ENCODE results near the gene EPM2AIP1. TPM values are rescaled to one million over a fixed set of nuclear protein-coding genes. Genes with fewer than 3 reads are reported as not detected.

Gene EPM2AIP1
- total and polyA plus RNA-seq, 9 of the 15 experiments (the other 6 are each of a cell fraction or from before 2014, with no cell fraction given): 6.7 to 44.8 (median 25.2) TPM

DNA sequence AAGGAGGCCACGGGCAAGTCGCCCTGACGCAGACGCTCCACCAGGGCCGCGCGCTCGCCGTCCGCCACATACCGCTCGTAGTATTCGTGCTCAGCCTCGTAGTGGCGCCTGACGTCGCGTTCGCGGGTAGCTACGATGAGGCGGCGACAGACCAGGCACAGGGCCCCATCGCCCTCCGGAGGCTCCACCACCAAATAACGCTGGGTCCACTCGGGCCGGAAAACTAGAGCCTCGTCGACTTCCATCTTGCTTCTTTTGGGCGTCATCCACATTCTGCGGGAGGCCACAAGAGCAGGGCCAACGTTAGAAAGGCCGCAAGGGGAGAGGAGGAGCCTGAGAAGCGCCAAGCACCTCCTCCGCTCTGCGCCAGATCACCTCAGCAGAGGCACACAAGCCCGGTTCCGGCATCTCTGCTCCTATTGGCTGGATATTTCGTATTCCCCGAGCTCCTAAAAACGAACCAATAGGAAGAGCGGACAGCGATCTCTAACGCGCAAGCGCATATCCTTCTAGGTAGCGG, at the start of gene EPM2AIP1 (continued):
- TF ChIP-seq FOS (IDR thresholded peaks at IDR 0.05; ENCODE audit: extremely low read depth, insufficient read length) (no peak), RFX1 (IDR thresholded peaks at IDR 0.05) (no peak), YBX1 (IDR thresholded peaks at IDR 0.05) (no peak), HMBOX1 (IDR thresholded peaks at IDR 0.05) (no peak), ZNF143 (CRISPR knock-in tag; IDR thresholded peaks at IDR 0.05) (no peak), MCM7 (IDR thresholded peaks at IDR 0.05) (no peak), EZH2 (IDR thresholded peaks at IDR 0.05; ENCODE audit: borderline replicate concordance, low read depth, low read length) (no peak), NR0B1 (IDR thresholded peaks at IDR 0.05; ENCODE audit: partially characterized antibody) (no peak), HDAC6 (IDR thresholded peaks at IDR 0.05; ENCODE audit: low read depth, low read length) (no peak), TRIM28 (IDR thresholded peaks at IDR 0.05) (no peak), ZFX (CRISPR knock-in tag; IDR thresholded peaks at IDR 0.05) (peak; percentile 99), ZNF184 (CRISPR knock-in tag; IDR thresholded peaks at IDR 0.05) (no peak), RB1 (IDR thresholded peaks at IDR 0.05; ENCODE audit: low read depth) (peak; percentile 73), KDM1A (IDR thresholded peaks at IDR 0.05) (no peak), NFRKB (IDR thresholded peaks at IDR 0.05; ENCODE audit: low read depth) (peak; percentile 88)
- TF ChIP-seq, protein P1, sequence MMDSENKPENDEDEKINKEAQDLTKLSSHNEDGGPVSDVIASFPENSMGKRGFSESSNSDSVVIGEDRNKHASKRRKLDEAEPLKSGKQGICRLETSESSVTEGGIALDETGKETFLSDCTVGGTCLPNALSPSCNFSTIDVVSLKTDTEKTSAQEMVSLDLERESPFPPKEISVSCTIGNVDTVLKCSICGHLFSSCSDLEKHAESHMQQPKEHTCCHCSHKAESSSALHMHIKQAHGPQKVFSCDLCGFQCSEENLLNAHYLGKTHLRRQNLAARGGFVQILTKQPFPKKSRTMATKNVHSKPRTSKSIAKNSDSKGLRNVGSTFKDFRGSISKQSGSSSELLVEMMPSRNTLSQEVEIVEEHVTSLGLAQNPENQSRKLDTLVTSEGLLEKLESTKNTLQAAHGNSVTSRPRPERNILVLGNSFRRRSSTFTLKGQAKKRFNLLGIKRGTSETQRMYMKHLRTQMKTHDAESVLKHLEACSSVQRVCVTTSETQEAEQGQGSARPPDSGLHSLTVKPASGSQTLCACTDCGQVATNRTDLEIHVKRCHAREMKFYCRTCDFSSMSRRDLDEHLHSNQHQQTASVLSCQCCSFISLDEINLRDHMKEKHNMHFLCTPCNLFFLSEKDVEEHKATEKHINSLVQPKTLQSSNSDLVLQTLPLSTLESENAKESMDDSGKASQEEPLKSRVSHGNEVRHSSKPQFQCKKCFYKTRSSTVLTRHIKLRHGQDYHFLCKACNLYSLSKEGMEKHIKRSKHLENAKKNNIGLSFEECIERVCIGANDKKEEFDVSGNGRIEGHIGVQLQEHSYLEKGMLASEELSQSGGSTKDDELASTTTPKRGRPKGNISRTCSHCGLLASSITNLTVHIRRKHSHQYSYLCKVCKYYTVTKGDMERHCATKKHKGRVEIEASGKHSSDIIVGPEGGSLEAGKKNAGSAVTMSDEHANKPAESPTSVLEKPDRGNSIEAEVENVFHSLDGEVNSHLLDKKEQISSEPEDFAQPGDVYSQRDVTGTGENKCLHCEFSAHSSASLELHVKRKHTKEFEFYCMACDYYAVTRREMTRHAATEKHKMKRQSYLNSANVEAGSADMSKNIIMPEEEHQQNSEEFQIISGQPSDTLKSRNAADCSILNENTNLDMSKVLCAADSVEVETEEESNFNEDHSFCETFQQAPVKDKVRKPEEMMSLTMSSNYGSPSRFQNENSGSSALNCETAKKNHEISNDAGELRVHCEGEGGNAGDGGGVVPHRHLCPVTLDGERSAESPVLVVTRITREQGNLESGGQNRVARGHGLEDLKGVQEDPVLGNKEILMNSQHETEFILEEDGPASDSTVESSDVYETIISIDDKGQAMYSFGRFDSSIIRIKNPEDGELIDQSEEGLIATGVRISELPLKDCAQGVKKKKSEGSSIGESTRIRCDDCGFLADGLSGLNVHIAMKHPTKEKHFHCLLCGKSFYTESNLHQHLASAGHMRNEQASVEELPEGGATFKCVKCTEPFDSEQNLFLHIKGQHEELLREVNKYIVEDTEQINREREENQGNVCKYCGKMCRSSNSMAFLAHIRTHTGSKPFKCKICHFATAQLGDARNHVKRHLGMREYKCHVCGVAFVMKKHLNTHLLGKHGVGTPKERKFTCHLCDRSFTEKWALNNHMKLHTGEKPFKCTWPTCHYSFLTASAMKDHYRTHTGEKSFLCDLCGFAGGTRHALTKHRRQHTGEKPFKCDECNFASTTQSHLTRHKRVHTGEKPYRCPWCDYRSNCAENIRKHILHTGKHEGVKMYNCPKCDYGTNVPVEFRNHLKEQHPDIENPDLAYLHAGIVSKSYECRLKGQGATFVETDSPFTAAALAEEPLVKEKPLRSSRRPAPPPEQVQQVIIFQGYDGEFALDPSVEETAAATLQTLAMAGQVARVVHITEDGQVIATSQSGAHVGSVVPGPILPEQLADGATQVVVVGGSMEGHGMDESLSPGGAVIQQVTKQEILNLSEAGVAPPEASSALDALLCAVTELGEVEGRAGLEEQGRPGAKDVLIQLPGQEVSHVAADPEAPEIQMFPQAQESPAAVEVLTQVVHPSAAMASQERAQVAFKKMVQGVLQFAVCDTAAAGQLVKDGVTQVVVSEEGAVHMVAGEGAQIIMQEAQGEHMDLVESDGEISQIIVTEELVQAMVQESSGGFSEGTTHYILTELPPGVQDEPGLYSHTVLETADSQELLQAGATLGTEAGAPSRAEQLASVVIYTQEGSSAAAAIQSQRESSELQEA (IDR thresholded peaks at IDR 0.05; ENCODE audit: low read depth): no peak
- TF ChIP-seq, protein P2, sequence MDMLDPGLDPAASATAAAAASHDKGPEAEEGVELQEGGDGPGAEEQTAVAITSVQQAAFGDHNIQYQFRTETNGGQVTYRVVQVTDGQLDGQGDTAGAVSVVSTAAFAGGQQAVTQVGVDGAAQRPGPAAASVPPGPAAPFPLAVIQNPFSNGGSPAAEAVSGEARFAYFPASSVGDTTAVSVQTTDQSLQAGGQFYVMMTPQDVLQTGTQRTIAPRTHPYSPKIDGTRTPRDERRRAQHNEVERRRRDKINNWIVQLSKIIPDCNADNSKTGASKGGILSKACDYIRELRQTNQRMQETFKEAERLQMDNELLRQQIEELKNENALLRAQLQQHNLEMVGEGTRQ (CRISPR knock-in tag; IDR thresholded peaks at IDR 0.05): no peak
- TF ChIP-seq, protein P3, sequence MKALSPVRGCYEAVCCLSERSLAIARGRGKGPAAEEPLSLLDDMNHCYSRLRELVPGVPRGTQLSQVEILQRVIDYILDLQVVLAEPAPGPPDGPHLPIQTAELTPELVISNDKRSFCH (CRISPR knock-in tag; IDR thresholded peaks at IDR 0.05): no peak
- TF ChIP-seq, protein P3 (tag; IDR thresholded peaks at IDR 0.05): peak; percentile 77; the same call in 1 of the 2 replicates
